GM12878 (cell line): ENCODE data around the gene CALB2. TPM values are rescaled to one million over a fixed set of nuclear protein-coding genes. Genes with fewer than 3 reads are reported as not detected.

Source experiments
- ATAC-seq: fragments of 200-7000 bp; cut with Tn5 transposase; 3 replicates; pipeline ENCODE4 v1.9.1; 2020; ENCODE audit warnings: mild to moderate bottlenecking, moderate library complexity
- BruUV-seq: library from RNA; stranded (reverse); fragments of 400-500 nt; replicated peaks from 2 replicates; lab custom pipeline; 2021; lab: Mats Ljungman, UMichigan
- CTCF ChIA-PET: fragments of 300-600 bp; sonication (Branson Sonifier 250); formaldehyde crosslinking; extraction: SDS; loops from one replicate; lab custom pipeline; 2021; ENCODE audit warnings: inconsistent platforms; lab: Yijun Ruan, JAX
- POLR2A ChIA-PET: fragments of 350-600 bp; formaldehyde crosslinking; extraction: SDS; loops from one replicate; lab custom pipeline; 2021; ENCODE audit warnings: inconsistent platforms; lab: Charles Lee
- RAD21 ChIA-PET: fragments of 300-600 bp; sonication (Branson Sonifier 250); formaldehyde crosslinking; loops from one replicate; lab custom pipeline; 2023; ENCODE audit warnings: antibody characterized with exemption; ENCODE audit not compliant: unreplicated experiment; lab: Charles Lee
- SMC1A ChIA-PET: fragments of 300-600 bp; sonication (Branson Sonifier 250); formaldehyde crosslinking; loops from one replicate; lab custom pipeline; 2023; ENCODE audit not compliant: unreplicated experiment, uncharacterized antibody; lab: Charles Lee
- DNase-seq: peaks from one replicate; pipeline ENCODE4 v3.0.0-alpha.2; 2011; ENCODE audit warnings: low read depth, low spot score
- FAIRE-seq: peaks from 3 replicates; lab custom pipeline; 2011; peaks lifted over from hg19 to GRCh38; lab: Jason Lieb, UNC
- H2AFZ ChIP-seq: 2 replicates; pipeline ENCODE4 v1.6.0; 2011; ENCODE audit warnings: low read depth, low read length, control low read depth; ENCODE audit not compliant: control insufficient read depth
- H3K27ac ChIP-seq: 2 replicates; pipeline ENCODE4 v1.5.1; 2011; ENCODE audit warnings: control low read depth; ENCODE audit not compliant: control insufficient read depth, insufficient read depth
- H3K27me3 ChIP-seq, 2 experiments: replicated peaks in 1 of 2; 2 replicates each; pipeline versions ENCODE4 v1.6.0 to v1.6.1; 2011; ENCODE audit warnings: low read length in 1 of 2; ENCODE audit not compliant: control insufficient read depth in 2 of 2, insufficient read depth in 2 of 2
- H3K36me3 ChIP-seq, 2 experiments: 2 replicates each; pipeline ENCODE4 v1.5.1; 2011; ENCODE audit warnings: low read length in 1 of 2; ENCODE audit not compliant: control insufficient read depth in 2 of 2, insufficient read depth in 2 of 2
- H3K4me1 ChIP-seq: 2 replicates; pipeline ENCODE4 v1.6.1; 2011; ENCODE audit warnings: mild to moderate bottlenecking, low read length, moderate library complexity, mixed read lengths; ENCODE audit not compliant: control insufficient read depth, insufficient read depth
- H3K4me2 ChIP-seq: 2 replicates; pipeline ENCODE4 v1.6.0; 2011; ENCODE audit warnings: control low read depth; ENCODE audit not compliant: control insufficient read depth, insufficient read depth
- H3K4me3 ChIP-seq: fragments of 200-600 bp; sonication (generic); 2 replicates; pipeline ENCODE4 v1.5.1; 2016
- H3K79me2 ChIP-seq: 2 replicates; pipeline ENCODE4 v1.6.0; 2011; ENCODE audit warnings: low read length; ENCODE audit not compliant: control insufficient read depth, insufficient read depth
- H3K9ac ChIP-seq: 2 replicates; pipeline ENCODE4 v1.8.0; 2011; ENCODE audit warnings: low read length, control low read depth, mixed read lengths; ENCODE audit not compliant: control insufficient read depth, insufficient read depth
- H3K9me3 ChIP-seq: replicated peaks from 3 replicates; pipeline ENCODE4 v1.5.1; 2011; ENCODE audit warnings: mild to moderate bottlenecking, low read length; ENCODE audit not compliant: control insufficient read depth, insufficient read depth
- H4K20me1 ChIP-seq: 2 replicates; pipeline ENCODE4 v1.6.0; 2011; ENCODE audit not compliant: control insufficient read depth, insufficient read depth
- PRDM15 ChIP-seq: fragments of 450-650 bp; formaldehyde crosslinking; IDR thresholded peaks from 2 replicates; pipeline ENCODE4 v1.4.0; 2020; ENCODE audit warnings: mild to moderate bottlenecking, moderate library complexity
- WGBS: methylation state at CpG from one replicate; pipeline ENCODE4 v1.1.6; 2016; ENCODE audit warnings: low lambda C conversion rate; ENCODE audit not compliant: insufficient replicate concordance, insufficient coverage; ENCODE audit errors: missing lambda C conversion rate; 5-methylcytosine and 5-hydroxymethylcytosine counted together
- in situ Hi-C: fragments of 300-500 bp; cut with MboI; formaldehyde crosslinking; loops from 9 replicates; pipeline ENCODE4 v1.14.3; 2018; ENCODE audit warnings: mixed read lengths
- intact Hi-C: fragments of 100-400 bp; cut with micrococcal nuclease; formaldehyde crosslinking; loops from one replicate; pipeline ENCODE4 v1.14.2; 2022; ENCODE audit not compliant: unreplicated experiment
- polyA plus RNA-seq, 11 experiments: library from polyadenylated mRNA; depleted of rRNA in 4 of 11; unstranded in 6 of 11; stranded (reverse) in 5 of 11; fragments of >200 nt; fragmentation: Nextera tagmentation in 4 of 11; fragmentation: Illumina TruSeq in 1 of 11; extraction: Ambion mirVana in 4 of 11; extraction: Trizol in 1 of 11; gene quantifications; 1 replicate in 1 of 11; 2 replicates in 10 of 11; pipeline versions ENCODE4 v1.2.1 to v1.2.3, GENCODE V29; 2011 to 2016; ENCODE audit warnings: inconsistent platforms in 2 of 11, missing spikeins in 2 of 11, low read depth in 1 of 11
- total RNA-seq, 4 experiments: library from RNA; depleted of rRNA in 3 of 4; stranded (reverse); fragments of >200 nt in 3 of 4; fragmentation: Illumina TruSeq in 1 of 4; extraction: Trizol in 1 of 4; gene quantifications; 2 replicates each; pipeline versions ENCODE4 v1.2.1 to v1.2.3, GENCODE V29; 2013 to 2021
- TF ChIP-seq, protein P1 (sequence below): fragments of 450-650 bp; IDR thresholded peaks from 2 replicates; pipeline ENCODE4 v1.6.1; 2016; ENCODE audit warnings: mild to moderate bottlenecking, moderate library complexity, borderline replicate concordance

Gene CALB2
- total and polyA plus RNA-seq, 10 of the 15 experiments (the other 5 are each of a cell fraction or from before 2014, with no cell fraction given): not detected

DNA sequence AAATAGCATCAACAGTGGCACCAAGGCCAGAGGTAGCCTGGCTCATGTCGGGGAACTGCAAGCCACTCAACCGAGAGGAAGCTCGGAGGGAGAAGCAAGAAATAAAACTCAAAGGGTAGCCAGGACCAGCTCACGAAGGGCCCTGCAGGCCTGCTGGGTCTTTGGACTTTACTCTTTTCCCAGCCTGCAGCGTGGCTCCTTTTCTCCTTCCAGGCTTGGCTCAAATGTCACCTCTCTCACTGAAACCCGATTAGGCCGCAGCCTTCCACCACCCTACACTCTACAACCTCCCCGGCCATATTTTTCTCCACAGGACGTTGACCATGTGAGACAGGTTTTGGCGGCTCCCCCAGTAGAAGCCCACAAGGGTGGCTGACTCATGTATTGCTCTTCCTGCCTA lies 38.1 kb downstream of the CALB2 start:
- CTCF ChIA-PET: no interaction called here
- no peak for TF ChIP-seq PRDM15 (CRISPR knock-in tag)
- TF ChIP-seq, protein P1, sequence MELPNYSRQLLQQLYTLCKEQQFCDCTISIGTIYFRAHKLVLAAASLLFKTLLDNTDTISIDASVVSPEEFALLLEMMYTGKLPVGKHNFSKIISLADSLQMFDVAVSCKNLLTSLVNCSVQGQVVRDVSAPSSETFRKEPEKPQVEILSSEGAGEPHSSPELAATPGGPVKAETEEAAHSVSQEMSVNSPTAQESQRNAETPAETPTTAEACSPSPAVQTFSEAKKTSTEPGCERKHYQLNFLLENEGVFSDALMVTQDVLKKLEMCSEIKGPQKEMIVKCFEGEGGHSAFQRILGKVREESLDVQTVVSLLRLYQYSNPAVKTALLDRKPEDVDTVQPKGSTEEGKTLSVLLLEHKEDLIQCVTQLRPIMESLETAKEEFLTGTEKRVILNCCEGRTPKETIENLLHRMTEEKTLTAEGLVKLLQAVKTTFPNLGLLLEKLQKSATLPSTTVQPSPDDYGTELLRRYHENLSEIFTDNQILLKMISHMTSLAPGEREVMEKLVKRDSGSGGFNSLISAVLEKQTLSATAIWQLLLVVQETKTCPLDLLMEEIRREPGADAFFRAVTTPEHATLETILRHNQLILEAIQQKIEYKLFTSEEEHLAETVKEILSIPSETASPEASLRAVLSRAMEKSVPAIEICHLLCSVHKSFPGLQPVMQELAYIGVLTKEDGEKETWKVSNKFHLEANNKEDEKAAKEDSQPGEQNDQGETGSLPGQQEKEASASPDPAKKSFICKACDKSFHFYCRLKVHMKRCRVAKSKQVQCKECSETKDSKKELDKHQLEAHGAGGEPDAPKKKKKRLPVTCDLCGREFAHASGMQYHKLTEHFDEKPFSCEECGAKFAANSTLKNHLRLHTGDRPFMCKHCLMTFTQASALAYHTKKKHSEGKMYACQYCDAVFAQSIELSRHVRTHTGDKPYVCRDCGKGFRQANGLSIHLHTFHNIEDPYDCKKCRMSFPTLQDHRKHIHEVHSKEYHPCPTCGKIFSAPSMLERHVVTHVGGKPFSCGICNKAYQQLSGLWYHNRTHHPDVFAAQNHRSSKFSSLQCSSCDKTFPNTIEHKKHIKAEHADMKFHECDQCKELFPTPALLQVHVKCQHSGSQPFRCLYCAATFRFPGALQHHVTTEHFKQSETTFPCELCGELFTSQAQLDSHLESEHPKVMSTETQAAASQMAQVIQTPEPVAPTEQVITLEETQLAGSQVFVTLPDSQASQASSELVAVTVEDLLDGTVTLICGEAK: no peak
- TF ChIP-seq, all 136 proteins: peak for 0
- FAIRE-seq: no peak
- POLR2A ChIA-PET: no interaction called here
- no peaks in the 10 kb centered on the region; a peak in 1 of 4 replicates for H3K27me3 ChIP-seq
- no peak overlapping the region for H3K4me2 ChIP-seq
- WGBS: 19% methylated on average over 9 of the region's 10 CpGs
- DNase-seq: no peak
- BruUV-seq: no TSS peak
- intact Hi-C loops (no loop called here), in situ Hi-C loops (no loop called here)
- no peaks in the 10 kb centered on the region for H3K9me3 ChIP-seq
- H3K36me3 ChIP-seq: no peaks in the 10 kb centered on the region
- H3K9ac ChIP-seq: no peak overlapping the region
- no peaks in the 10 kb centered on the region for H3K79me2 ChIP-seq
- H3K4me3 ChIP-seq: no peak overlapping the region
- no peak for ATAC-seq
- H3K4me1 ChIP-seq: no peaks in the 10 kb centered on the region
- H3K27ac ChIP-seq: no peak overlapping the region
- H4K20me1 ChIP-seq: no peaks in the 10 kb centered on the region
- H2AFZ ChIP-seq: no peak overlapping the region
- SMC1A ChIA-PET: no interaction called here
- RAD21 ChIA-PET: no interaction called here
